GM18498 (cell line): Measurements from ENCODE around the gene CLEC10A.
"Not testable (repeated sequence)": the region's sequence is repeated elsewhere in the genome, so short reads cannot be mapped to it uniquely, and the experiment has no call there.

Source experiments
- ATAC-seq: cut with Tn5 transposase; IDR thresholded peaks from one replicate; pipeline ENCODE4 v1.9.1; 2021; ENCODE audit warnings: mild to moderate bottlenecking, moderate library complexity; ENCODE audit not compliant: unreplicated experiment

The CLEC10A gene

DNA sequence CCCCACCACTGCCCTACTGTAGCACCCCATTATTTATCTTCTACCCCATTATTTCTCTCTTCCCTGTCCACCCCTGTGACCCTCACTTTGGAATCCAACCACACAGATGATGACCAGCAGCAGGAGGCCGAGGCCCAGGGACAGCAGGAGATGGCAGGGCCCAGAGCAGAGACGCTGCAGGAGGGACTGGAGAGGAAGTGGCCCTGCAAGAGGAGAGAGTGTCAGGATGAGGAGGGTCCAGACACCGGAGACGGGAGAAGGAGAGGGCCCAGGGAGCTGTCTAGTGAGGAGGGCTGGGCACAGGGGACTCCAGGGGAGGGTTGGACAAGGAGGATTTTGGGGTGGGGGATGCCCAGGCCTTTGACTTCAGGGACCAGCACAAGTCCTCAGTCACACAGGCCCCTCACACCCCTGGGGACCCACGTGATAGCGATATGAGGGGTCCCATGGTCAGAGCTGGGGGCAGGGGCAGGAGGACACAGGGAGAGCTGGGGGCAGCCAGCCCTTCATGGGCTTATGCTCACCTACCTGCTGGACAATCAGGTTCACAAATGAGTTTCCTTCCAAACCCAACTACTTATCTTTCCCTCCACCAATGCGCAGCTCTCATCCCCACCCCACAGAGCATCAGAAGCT is 2.0 kb downstream of the CLEC10A start:
- ATAC-seq: no peak

DNA sequence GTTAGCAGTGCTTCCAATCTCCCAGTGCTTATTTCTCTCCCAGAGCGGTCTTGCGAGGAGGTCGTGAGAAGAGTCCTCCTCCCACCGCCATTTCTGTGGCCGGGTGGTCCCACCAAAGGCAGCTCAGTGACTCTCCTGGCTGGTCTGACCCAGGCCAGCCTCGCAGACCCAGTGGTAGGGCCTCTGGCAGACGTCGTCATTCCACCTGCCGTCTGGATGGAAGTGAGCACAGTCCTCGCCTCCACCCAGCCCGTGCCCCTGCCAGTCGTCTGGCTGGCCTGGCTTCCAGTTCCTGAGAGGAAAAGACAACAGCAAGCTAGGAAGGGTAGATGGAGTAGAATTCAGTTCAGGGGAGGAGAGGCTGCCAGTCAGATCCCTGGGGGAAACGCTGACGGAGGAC is 5.1 kb downstream of the CLEC10A start:
- ATAC-seq: no peak

DNA sequence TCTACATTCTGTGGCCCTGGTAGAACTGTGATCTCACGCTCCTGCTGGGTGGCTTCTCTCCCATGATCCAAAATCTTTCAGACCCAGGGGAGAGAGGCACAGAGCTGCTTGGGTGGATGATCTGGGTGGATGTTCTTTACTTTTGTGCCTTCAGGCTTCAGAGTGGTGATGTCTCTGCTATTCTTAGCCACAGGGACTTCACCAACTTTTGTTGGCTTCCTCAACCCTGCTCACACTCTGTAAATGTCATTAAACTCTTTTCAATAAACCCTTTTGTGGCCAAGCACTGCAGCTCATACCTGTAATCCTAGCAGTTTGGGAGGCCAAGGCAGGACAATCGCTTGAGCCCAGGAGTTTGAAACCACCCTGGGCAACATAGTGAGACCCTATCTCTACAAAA is 7.6 kb downstream of the CLEC10A start:
- no peak for ATAC-seq

DNA sequence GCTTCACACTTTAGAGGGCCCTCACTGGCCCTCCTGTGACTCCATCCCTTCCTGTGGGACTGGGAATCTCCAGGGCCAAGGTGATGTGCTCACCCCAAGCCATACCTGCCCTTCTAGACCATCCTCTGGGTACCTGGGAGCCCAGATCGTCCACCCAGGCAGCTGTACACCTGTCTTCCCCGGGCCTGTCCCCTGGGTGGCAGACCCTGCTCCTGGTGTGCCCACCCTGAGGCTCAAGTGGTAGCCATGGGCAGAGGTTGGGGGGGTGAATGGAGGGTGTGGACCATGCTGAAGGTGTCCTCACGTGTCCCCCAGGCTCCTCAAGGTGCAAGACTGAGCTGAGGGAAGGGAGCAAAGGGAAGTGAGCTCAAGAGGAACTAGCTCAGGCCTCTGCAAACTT is 9.3 kb downstream of the CLEC10A start:
- no peak for ATAC-seq

DNA sequence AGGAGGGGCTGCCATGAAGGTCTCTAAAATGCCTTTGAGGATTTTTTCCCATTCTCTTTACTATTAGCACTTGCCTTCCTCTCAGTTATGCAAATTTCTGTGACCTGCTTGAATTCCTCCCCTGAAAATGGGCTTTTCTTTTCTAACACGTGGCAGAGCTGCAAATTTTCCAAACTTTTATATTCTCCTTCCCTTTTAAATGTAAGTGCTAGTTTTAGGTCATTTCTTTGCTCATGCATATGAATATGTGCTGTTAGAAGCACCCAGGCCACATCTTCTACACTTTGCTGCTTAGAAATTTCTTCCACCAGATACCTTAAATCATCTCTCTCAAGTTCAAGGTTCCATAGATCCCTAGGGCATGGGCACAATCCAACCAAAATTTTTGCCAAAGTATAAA is 11.8 kb downstream of the CLEC10A start:
- ATAC-seq: no peak

DNA sequence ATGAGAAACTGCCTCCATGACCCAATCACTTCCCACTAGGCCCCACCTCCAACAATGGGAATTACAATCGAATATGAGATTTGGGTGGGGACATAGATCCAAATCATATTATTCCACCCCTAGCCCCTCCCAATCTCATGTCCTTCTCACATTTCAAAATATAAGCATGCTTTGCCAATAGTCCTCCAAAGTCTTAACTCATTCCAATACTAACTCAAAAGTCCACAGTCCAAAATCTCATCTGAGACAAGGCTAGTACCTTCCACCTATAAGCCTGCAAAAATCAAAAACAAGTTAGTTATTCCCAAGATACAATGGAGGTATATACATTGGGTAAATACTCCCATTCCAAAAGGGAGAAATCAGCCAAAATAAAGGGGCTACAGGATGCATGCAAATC is 12.9 kb downstream of the CLEC10A start:
- no peak for ATAC-seq

DNA sequence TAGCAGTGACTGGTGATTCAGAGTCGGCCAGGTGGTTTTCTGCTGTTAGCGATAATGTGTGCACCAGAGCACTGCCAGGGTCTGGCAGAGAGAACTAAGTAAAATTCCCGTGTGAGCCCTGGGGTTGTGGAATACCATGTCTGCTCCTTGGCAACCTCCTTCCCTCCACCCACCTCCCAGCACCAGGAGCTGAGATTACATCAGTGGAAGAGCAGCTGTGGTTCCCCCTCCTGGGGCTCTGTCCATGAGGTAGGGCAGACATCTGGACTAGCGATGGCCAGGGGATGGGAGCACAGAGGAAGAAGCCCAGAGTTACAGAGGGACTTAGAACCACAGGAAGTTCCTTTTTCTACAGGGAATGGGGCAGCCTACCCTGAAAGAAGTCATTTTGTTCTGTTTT is 15.8 kb downstream of the CLEC10A start:
- ATAC-seq: no peak

DNA sequence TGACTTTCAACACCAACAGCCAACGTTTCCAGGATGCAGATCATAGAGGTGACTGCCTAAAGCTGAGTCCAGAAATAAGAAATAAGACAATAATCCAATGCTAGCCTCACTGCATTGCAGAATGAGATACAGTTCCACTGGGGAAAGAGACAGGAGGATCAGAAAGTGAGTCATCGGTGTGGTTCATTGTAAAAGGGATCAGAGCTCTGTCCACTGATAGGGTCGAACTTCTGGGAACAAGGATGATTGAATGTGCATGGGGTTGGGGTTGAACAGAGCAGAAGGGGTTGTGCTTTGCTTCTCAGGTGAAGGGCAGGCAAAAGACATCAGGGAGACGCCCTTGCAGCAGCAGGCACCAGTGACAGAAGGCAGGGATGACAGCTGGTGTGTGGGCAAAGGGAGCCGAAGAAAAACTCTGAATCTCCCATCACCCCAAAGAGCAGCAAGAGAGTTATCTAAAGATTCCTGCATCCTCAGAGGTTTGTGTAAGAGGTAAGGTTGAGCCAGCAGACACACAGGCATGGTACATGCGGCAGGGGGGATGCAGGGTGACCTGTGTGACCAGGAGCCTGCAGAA is 16.4 kb downstream of the CLEC10A start:
- ATAC-seq: no peak

DNA sequence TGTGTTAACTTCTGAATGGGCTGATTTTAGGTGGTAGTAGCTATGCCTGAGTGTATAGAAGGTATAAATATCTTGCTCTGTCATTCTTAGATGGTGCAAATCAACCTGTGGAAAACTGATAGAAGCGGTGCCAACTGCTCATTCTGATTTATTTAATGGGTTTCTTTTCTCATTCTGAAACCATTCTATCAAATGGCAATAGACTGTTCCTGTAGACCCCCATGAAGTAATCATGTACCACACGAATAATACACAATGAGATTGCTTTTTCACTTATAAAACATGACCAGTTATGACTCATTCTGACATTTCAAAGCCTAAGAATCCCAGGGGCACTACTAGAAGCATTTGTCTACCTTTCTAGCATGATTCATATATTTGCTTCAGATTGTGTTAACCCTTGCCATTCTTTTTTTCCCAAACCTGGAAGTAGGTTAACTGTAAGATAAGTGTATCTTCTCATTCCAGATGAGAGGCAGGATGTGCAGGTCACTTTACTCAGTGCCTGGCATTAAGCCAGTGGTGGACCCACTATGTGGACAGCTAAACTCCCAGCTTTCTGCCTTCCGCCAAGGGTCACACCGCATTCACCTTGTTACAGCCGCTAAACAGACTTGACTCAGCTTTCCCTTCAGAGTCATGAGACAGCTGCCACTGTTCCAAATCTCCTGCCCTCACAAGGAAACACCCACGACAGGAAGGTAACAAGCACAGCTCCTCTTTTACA is 19.7 kb downstream of the CLEC10A start:
- ATAC-seq: no peak

DNA sequence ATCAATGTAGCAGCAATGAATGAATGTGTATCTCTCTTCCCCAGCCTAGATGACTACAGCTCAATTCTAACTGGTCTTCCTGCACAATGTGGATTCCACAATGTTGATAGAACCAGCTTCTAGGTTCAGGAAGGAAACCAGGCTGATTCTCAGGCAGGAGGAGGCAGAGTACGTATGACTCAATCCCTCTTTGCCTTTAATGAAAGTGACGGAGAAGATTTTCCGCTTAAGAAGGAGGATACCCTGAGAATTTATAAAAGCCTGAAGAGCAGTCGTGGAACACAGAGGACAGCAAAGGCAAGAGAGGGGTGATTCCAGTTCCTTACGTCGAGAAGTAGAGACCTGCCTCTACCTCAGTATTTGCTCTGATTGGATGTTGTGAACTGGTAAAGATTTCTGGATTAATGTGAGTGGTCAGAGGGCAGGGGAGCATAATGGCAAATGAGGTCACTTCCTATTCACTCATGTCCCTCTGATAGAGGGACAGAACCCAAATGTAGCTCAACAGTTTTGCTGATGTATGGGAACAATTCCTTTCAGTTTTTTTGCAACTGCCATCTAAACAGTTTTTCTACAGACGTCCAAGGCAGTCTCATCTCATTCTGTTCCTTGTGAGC is 21.1 kb downstream of the CLEC10A start:
- no peak for ATAC-seq

DNA sequence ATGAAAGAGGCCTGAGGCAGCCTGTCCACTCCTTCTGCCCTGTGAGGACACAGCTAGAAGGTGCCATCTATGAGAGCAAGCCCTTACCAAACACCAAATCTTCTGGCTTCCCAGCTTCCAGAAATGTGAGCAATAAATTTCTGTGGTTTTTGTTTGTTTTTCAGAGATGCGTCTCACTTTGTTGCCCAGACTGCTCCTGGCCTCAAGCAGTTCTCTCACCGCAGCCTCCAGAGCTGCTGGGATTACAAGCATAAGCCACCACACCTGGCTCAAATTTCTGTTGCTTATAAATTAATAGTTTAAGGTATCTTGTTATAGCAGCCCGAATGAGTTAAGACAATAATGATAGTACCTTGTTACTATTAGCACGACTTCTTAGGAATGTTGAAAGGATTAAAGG is 23.7 kb downstream of the CLEC10A start:
- ATAC-seq: no peak

DNA sequence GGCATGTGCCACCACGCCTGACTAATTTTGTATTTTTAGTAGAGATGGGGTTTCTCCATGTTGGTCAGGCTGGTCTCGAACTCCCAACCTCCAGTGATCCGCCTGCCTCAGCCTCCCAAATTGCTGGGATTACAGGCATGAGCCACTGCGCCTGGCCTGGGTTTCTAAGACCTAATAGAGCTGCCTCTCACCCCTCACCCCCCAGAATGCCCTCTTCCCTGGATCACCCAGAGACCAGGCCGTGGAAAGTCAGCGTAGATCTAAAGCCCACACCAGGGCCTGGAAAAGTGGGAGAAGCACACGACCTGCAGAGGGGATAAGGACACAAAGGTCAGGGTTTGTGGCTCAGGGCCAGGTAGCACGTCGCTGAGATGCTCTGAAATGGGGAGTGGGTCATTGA is 29.5 kb downstream of the CLEC10A start:
- ATAC-seq: not testable (repeated sequence)

DNA sequence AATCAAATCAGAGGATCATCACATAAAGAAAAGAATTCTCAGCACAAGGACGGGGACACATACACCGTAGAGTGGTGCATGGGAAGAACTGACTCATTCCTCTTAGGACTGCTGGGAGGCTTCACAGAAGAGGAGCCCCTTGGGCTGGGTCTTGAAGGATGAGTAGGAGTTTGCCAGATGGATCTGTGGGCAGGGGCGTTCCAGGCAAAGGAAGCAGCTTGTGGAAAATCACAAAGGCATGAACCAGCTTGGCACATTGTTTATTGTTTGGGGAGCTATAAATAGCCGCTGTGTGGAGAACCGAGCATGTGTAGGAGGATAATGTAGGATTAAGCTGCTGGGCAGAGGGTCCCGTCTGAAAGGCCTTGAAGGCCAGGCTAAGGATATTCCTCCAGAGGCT is 31.1 kb downstream of the CLEC10A start:
- ATAC-seq: no peak

DNA sequence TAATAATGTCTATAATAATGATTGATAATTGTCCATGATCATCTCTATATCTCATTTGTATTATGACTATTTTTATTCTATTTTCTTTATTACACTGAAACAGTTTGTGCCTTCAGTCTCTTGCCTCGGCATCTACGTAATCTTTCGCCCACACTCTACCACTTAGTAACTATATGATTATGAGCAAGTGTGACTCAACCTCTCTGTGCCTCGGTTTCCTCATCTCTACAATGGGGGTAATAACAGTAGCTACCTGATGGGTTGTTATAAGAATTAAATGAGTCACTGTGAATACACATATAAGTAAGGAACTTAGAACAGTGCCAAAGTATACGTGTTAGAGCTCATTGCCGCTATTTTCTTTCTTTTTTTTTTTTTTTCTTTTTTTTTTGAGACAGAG is 32.5 kb downstream of the CLEC10A start:
- no peak for ATAC-seq

DNA sequence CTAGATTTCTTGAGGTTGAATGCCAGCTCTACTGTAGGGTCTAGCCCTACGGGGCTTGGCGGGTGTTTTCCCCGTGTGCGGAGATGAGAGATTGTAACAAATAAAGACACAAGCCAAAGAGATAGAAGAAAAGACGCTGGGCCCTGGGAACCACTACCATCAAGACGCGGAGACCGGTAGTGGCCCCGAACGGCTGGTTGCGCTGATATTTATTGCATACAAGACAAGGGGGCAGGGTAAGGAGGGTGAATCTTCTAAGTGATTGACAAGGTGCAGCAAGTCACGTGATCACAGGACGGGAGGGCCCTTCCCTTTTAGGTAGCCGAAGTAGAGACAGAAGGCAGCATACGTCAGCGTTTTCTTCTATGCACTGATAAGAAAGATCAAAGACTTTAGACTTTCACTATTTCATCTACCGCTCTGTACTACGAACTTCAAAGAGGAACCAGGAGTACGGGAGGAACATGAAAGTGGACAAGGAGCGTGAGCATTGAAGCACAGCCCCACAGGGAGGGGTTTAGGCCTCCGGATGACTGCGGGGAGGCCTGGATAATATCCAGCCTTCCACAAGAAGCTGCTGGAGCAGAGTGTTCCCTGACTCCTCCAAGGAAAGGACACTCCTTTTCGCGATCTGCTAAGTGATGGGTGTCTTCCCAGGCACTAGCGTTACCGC is 33.2 kb downstream of the CLEC10A start:
- ATAC-seq: not testable (repeated sequence)

DNA sequence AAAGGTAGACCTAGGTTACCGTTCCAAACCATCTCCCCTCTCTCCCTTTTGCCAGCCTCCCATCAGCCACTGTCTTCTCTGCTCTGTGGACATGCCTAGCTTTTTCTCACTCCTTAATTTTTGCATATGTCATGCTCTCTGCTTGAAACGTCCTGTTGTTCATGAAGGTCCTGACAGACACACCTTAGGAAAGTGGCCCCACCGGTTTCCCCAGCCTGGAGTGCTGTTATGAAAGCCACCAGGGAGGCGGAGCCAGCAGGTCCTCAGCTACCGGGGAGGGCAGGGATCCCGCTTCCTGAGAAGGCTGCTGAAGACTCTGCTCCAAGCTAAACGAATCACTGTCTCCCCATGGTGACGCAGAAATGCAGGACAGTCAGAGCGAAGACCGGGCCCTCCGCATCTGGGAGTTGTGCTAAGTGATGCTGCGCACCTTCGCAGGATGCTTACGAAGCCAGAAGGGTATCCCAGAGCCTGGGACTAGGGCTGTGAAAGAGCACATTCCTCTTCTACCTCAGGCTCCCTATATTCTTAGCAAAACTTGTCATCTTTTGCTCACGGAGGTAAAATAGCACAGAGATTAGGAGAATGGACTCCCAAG is 33.8 kb downstream of the CLEC10A start:
- ATAC-seq: no peak

DNA sequence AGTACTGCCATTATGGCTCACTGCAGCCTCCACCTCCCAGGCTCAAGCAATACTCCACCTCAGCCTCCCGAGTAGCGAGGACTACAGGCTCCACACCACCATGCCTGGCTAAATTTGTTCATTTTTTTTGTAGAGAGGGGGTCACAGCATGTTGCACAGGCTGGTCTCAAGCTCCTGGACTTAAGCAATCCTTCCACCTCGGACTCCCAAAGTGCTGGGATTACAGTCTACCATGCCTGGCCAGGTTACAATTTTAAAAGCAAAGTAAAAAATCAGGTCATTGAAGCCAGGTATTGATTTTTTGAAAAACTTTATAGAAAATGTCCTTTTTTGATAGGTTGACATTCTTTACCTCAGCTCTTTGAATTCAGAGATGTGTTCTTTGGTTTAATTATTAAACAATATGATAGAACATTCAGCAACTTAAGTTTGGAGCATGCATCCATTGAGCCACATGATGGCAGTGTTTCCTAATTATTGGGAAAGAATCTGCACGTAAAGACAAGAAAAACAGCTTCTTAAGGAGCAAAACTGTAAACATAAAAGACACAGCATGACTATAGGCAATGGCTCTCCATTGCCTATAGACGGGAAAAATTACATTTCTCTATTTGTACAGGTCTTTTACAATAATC is 34.4 kb downstream of the CLEC10A start:
- ATAC-seq: no peak

DNA sequence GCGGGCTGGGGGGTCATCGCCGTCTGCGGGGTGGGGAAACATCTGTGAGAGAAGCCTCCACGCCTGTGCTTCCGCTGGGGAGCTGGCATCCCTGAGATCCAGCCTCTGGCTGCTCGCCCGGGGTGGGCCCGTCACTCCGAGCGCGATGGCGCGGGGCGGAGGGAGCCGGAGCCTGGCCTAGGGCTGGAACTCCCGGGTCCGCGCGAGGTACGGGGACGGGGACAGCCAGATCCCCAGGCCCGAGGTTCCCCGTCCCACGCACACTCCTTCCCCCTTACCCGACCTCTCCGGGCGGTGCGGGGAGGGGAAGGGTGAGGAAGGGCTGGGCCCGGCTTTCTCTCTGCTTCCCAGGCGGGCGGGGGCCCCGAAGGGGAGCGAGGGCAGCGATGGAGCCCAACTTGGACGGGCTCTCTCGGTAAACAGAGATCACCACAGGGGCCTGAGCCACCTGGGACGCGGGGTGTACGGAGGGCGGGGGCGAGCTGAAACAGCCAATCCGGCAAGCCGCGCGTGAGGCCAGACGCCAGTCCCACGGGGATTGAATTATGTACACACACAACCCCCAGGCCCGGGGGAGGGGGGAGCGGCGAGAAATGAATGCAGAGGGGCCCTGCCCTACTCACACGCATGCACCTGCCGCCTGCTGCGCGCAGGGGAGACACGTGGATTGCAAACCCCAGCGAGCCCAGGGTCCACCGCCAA is 36.4 kb downstream of the CLEC10A start, which contains the start of gene SLC16A11:
SLC16A11 (minus strand) TSS at position 596 of the 702 bp plus-strand sequence; CDS start at position 17, 579 bp downstream.
- no peak for ATAC-seq

DNA sequence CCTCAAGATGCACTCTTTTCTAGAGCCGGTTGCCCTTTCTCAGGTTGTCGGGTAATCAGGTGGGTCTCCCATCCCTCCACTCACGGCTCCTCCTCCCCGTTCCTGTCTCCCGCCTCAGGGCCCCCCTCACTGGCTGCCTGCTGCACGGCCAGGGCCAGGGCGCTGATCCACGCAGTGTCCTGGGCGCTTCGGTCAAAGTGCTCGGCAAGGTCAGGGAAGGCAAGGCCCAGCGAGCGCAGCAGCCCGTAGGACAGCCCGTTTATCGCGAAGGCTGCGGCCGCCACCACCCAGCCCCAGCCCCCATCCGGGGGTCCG is 36.9 kb downstream of the CLEC10A start:
- no peak for ATAC-seq
